ENCODE data around the gene DIAPH2.
"Not testable (repeated sequence)": the region's sequence is repeated elsewhere in the genome, so short reads cannot be mapped to it uniquely, and the experiment has no call there.

The DIAPH2 gene

DNA sequence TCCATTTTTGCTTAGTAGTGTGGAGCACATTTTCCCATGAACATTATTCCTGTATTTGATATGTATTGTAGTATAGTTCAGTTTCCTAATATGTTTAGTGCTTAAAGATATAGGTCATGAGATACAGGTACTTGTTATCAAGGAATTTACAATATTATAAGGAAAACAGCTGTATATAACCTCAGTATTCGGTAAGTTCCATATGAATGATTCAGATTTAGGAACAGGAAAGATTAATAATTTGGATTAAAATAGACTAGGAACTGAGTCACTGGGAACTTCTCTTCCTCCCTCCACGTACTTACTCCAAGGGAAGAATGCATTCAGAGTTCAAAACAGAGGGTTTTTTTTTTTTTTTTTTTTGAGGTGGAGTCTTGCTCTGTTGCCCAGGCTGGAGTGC, 20.0 kb downstream of the DIAPH2 start:
- TF ChIP-seq CTCF (IDR thresholded peaks at IDR 0.05): no peak
- Histone ChIP-seq H3K27me3 (no peaks in the 10 kb centered on the region), H3K9me3 (no peaks in the 10 kb centered on the region), H3K4me1 (ENCODE audit: control insufficient read depth in 1 of 2, insufficient read depth in 1 of 2, low read depth in 1 of 2, low read length in 1 of 2) (peaks cover 0 to 2% of the 10 kb centered on the region in 2 experiments), H3K4me3 (ENCODE audit: low read depth in 1 of 2, low read length in 1 of 2) (no peak overlapping the region), H3K36me3 (no peaks in the 10 kb centered on the region), H3K27ac (no peak overlapping the region)

- Histone ChIP-seq H3K4me3 (ENCODE audit: low read depth in 1 of 2, low read length in 1 of 2) (no peak overlapping the region), H3K4me1 (ENCODE audit: control insufficient read depth in 1 of 2, insufficient read depth in 1 of 2, low read depth in 1 of 2, low read length in 1 of 2) (peaks cover 0 to 2% of the 10 kb centered on the region in 2 experiments), H3K27me3 (no peaks in the 10 kb centered on the region), H3K36me3 (no peaks in the 10 kb centered on the region), H3K9me3 (no peaks in the 10 kb centered on the region), H3K27ac (no peak overlapping the region)
- TF ChIP-seq CTCF (IDR thresholded peaks at IDR 0.05): no peak
Observed at GRCh38 chrX:96705905-96706304, 21.3 kb downstream of the DIAPH2 start.

DNA sequence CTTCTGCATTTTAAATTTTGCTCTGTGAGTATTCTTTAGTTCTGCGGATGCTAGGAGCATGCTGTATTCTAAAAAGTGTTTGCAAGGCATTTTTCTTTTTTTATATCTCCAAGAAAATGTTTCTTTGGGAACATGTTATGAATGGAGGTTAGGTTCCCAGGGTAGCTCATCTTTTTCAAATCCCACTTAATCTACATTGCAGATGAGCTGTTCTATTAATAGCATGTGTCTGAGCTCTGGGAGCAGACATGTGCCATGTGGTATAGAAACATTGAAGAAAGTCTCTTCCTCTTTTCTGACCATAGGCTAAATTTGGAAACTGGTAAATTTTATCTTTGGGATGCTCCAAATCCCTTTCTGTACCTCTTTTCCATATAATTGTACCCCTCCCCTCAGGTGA, 23.2 kb downstream of the DIAPH2 start:
- peaks cover 0 to 2% of the 10 kb centered on the region in 2 experiments for H3K4me1 ChIP-seq (ENCODE audit: control insufficient read depth in 1 of 2, insufficient read depth in 1 of 2, low read depth in 1 of 2, low read length in 1 of 2)
- TF ChIP-seq CTCF (IDR thresholded peaks at IDR 0.05): no peak
- no peaks in the 10 kb centered on the region for H3K36me3 ChIP-seq
- no peak overlapping the region for H3K4me3 ChIP-seq (ENCODE audit: low read depth in 1 of 2, low read length in 1 of 2)
- no peaks in the 10 kb centered on the region for H3K27me3 ChIP-seq
- no peak overlapping the region for H3K27ac ChIP-seq
- H3K9me3 ChIP-seq: no peaks in the 10 kb centered on the region

GRCh38 chrX:96710031-96710430, 25.4 kb downstream of the DIAPH2 start:
- Histone ChIP-seq H3K4me3 (ENCODE audit: low read depth in 1 of 2, low read length in 1 of 2) (no peak overlapping the region), H3K4me1 (ENCODE audit: control insufficient read depth in 1 of 2, insufficient read depth in 1 of 2, low read depth in 1 of 2, low read length in 1 of 2) (peaks cover under 1% of the 10 kb centered on the region in 2 experiments), H3K27me3 (no peaks in the 10 kb centered on the region), H3K27ac (no peak overlapping the region), H3K36me3 (no peaks in the 10 kb centered on the region), H3K9me3 (no peaks in the 10 kb centered on the region)
- no peak for TF ChIP-seq CTCF (IDR thresholded peaks at IDR 0.05)

GRCh38 chrX:96713303-96713702, 28.7 kb downstream of the DIAPH2 start:
- Histone ChIP-seq H3K27ac (no peak overlapping the region), H3K9me3 (no peaks in the 10 kb centered on the region), H3K4me3 (ENCODE audit: low read depth in 1 of 2, low read length in 1 of 2) (no peak overlapping the region), H3K27me3 (no peaks in the 10 kb centered on the region), H3K4me1 (ENCODE audit: control insufficient read depth in 1 of 2, insufficient read depth in 1 of 2, low read depth in 1 of 2, low read length in 1 of 2) (peaks cover 6 to 10% of the 10 kb centered on the region in 2 experiments), H3K36me3 (no peaks in the 10 kb centered on the region)
- TF ChIP-seq CTCF (IDR thresholded peaks at IDR 0.05): no peak

- not testable (repeated sequence) for H3K4me1 ChIP-seq (ENCODE audit: control insufficient read depth in 1 of 2, insufficient read depth in 1 of 2, low read depth in 1 of 2, low read length in 1 of 2); H3K4me3 ChIP-seq (ENCODE audit: low read depth in 1 of 2, low read length in 1 of 2); H3K27ac ChIP-seq; H3K9me3 ChIP-seq; H3K36me3 ChIP-seq; H3K27me3 ChIP-seq
Observed at GRCh38 chrX:96714393-96714792, 29.8 kb downstream of the DIAPH2 start.

Data from neutrophil (primary cell).